Measurements from ENCODE around the gene GMNN.

DNA sequence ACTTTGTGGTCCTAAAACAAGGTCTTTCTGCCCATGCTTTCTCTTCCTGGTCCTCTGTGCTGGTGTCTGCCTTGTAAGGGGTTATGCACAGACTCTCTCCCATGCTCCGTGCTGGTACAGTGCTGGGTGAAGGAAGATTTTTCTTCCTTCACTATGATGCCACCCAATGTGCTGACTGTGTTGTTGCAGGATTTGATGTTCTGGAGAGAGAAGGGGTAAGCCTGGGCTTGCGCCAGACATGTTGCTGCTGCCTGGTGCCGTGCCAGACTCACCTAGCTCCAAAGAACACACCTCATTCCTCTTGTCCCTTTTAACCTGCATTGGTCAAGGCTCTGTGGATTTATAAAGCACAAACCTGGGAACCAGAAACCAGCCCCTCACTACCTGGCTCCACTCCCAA lies 52.4 kb downstream of the GMNN start:
- TF ChIP-seq, protein P1, sequence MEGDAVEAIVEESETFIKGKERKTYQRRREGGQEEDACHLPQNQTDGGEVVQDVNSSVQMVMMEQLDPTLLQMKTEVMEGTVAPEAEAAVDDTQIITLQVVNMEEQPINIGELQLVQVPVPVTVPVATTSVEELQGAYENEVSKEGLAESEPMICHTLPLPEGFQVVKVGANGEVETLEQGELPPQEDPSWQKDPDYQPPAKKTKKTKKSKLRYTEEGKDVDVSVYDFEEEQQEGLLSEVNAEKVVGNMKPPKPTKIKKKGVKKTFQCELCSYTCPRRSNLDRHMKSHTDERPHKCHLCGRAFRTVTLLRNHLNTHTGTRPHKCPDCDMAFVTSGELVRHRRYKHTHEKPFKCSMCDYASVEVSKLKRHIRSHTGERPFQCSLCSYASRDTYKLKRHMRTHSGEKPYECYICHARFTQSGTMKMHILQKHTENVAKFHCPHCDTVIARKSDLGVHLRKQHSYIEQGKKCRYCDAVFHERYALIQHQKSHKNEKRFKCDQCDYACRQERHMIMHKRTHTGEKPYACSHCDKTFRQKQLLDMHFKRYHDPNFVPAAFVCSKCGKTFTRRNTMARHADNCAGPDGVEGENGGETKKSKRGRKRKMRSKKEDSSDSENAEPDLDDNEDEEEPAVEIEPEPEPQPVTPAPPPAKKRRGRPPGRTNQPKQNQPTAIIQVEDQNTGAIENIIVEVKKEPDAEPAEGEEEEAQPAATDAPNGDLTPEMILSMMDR (IDR thresholded peaks at IDR 0.05; ENCODE audit: low read depth, low read length, poor library complexity, severe bottlenecking) = no peak
- TF ChIP-seq EZH2phosphoT487 (IDR thresholded peaks at IDR 0.05; ENCODE audit: borderline replicate concordance, low read length) = no peak

Measured in DOHH2 (cell line).